Measurements from ENCODE around the gene GABRP. TPM values are rescaled to one million over a fixed set of nuclear protein-coding genes. Genes with fewer than 3 reads are reported as not detected.
"Not testable (repeated sequence)": the region's sequence is repeated elsewhere in the genome, so short reads cannot be mapped to it uniquely, and the experiment has no call there.

GABRP gene
- total RNA-seq, 4 donors from 2014 or later, result 0.76 to 1.2 TPM; not detected in 2

GRCh38 chr5:170750791-170751190, 32.7 kb upstream of the GABRP start:
- H3K27ac ChIP-seq, result no peak overlapping the region
- H3K4me3 ChIP-seq, result no peak overlapping the region
- peaks cover 0 to under 1% (median 0%) of the 10 kb centered on the region in 4 donors for H3K4me1 ChIP-seq

DNA sequence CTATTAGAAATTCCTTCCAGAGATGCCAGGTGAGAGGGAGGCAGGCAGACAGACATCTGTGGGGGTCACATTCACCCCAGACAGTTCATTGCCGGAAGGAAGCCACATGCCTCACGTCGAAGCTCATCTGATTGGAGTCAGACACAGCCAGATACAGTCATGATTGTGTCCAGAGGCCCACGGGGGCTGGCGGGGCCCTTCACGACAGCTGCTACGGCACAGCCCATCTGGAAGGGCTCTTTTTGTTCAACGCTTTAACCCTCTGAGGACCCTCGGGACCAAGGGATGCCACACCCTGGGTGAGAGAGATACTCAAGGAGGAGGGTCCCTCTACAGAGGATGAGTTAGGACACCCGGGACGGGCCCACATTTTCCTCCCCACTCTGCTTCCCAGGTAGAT, 31.9 kb upstream of the GABRP start:
- peak in 1 of 3 donors; percentile 33 for DNase-seq
- H3K4me3 ChIP-seq, result no peak overlapping the region
- H3K36me3 ChIP-seq, result no peaks in the 10 kb centered on the region
- H3K27ac ChIP-seq, result no peak overlapping the region
- no peaks in the 10 kb centered on the region for H3K9me3 ChIP-seq
- TF ChIP-seq CTCF (IDR thresholded peaks at IDR 0.05) (no peak), POLR2A (IDR thresholded peaks at IDR 0.05) (no peak)
- H3K27me3 ChIP-seq, result no peaks in the 10 kb centered on the region
- H3K4me1 ChIP-seq, result peaks cover 0 to 8% (median 0%) of the 10 kb centered on the region in 4 donors

More at GRCh38 chr5:170750791-170751190, 32.7 kb upstream of the GABRP start:
- no peaks in the 10 kb centered on the region for H3K27me3 ChIP-seq
- no peak for TF ChIP-seq POLR2A (IDR thresholded peaks at IDR 0.05)
- TF ChIP-seq CTCF (IDR thresholded peaks at IDR 0.05), result no peak
- peak in 1 of 3 donors; percentile 36 for DNase-seq
- H3K9me3 ChIP-seq, result no peaks in the 10 kb centered on the region
- H3K36me3 ChIP-seq, result no peaks in the 10 kb centered on the region

DNA sequence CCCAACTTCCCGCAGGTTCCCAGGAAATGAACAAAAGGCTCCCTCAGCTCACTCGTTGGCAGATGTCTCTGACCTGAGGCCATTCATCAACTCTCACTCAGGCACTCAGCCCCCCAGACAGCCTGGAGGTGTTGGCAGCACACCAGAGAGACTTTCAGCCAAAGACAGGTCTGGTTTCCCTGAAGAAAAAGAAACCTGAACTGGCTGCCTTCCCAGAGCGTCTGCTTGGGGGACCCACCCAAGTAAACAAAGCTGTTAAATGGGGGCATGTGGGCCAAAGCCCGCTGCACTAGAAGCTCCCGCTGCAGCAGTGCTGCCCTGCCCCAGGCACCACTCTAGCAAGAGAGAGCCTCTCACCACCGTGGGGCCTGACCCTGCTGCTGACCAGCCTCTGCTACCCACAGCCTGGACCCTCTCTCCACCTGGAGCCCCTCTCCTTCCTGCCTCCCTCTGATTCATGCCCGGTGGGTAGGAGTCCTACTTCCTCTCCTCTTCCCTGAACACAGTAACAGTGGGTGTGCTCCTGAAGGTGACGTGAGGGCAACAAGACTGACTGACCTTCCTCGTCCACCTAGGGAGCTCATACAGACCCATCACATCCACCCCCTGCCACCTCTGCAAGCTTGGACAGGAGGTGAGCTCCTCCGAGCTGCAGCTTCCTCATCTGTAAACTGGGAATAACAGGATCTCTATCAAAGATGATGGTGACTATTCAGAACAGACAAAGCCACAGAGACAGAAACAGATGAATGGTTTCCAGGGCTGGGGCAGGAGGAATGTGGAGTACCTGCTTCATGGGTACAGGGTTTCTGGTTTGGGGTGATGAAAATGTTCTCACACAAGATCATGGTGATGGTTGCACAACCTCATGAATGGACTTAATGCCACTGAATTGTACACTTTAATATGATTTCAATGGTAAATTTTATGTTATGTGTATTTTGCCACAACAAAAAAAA, 31.0 kb upstream of the GABRP start:
- Histone ChIP-seq H3K9me3 (no peaks in the 10 kb centered on the region), H3K27ac (no peak overlapping the region), H3K4me3 (no peak overlapping the region), H3K27me3 (no peaks in the 10 kb centered on the region), H3K36me3 (no peaks in the 10 kb centered on the region), H3K4me1 (peaks cover 0 to 17% (median 0%) of the 10 kb centered on the region in 4 donors)
- TF ChIP-seq POLR2A (IDR thresholded peaks at IDR 0.05) (no peak), CTCF (IDR thresholded peaks at IDR 0.05) (no peak)
- peak in 1 of 3 donors; percentile 32 for DNase-seq

- no peak overlapping the region for H3K27ac ChIP-seq
- no peaks in the 10 kb centered on the region for H3K36me3 ChIP-seq
Measured at GRCh38 chr5:170753311-170753710, 30.2 kb upstream of the GABRP start.

GRCh38 chr5:170754508-170754907, 29.0 kb upstream of the GABRP start:
- not testable (repeated sequence) for H3K9me3 ChIP-seq, H3K27me3 ChIP-seq, H3K36me3 ChIP-seq, DNase-seq, H3K27ac ChIP-seq, H3K4me3 ChIP-seq
- H3K4me1 ChIP-seq, result peaks cover 0 to 25% (median 0%) of the 10 kb centered on the region in 4 donors

More at GRCh38 chr5:170753311-170753710, 30.2 kb upstream of the GABRP start:
- Histone ChIP-seq H3K9me3 (no peaks in the 10 kb centered on the region), H3K4me1 (peaks cover 0 to 22% (median 0%) of the 10 kb centered on the region in 4 donors), H3K4me3 (no peak overlapping the region), H3K27me3 (no peaks in the 10 kb centered on the region)
- TF ChIP-seq CTCF (IDR thresholded peaks at IDR 0.05) (no peak), POLR2A (IDR thresholded peaks at IDR 0.05) (no peak)
- DNase-seq, result no peak
